ENCODE data around the gene SLC25A22. TPM values are rescaled to one million over a fixed set of nuclear protein-coding genes. Genes with fewer than 3 reads are reported as not detected.

The SLC25A22 gene
- total RNA-seq, result 26.3 TPM
- long read RNA-seq, transcript SLC25A22-228 (10 exons, 2,692 nt), result major isoform, 12 of 33 reads
- long read RNA-seq, transcript SLC25A22-201 (10 exons, 2,796 nt), result minor isoform, 6 of 33 reads
- long read RNA-seq, partial matches to known transcripts, result 5 of 33 reads
- long read RNA-seq, other reads (novel, unspliced or antisense), result 10 of 33 reads

- peak; percentile 95 for DNase-seq (ENCODE audit: low spot score)
Measured at GRCh38 chr11:798093-798713, at the start of gene SLC25A22. TSS of gene SLC25A22 (minus strand) at chr11:798281. CDS start at chr11:795006, 3,275 bp downstream.

DNA sequence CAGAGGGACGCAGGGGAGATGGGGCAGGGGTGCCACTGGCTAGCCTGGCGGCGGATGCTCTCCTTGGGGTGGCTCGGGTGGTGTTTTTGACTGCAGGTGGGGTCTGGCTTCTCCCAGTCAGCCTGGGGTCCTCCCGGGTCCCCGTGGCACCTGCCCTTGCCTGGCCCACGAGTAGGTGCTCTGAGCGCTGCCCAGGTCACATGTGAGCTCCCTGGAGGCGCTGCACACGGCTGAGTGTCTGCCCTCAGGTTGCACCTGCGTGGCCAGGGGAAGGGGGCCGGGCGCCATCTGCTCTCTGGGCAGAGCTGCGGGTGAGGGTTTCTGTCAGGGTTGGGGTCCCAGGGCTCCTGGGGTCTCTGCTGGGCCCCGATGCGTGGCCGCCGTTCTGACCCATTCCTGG lies 49.8 kb upstream of the SLC25A22 start:
- DNase-seq (ENCODE audit: low spot score), result no peak

- no peak for DNase-seq (ENCODE audit: low spot score)
Measured at GRCh38 chr11:846496-847098, 48.5 kb upstream of the SLC25A22 start.

GRCh38 chr11:845872-846495 lies 47.9 kb upstream of the SLC25A22 start:
- DNase-seq (ENCODE audit: low spot score), result no peak

DNA sequence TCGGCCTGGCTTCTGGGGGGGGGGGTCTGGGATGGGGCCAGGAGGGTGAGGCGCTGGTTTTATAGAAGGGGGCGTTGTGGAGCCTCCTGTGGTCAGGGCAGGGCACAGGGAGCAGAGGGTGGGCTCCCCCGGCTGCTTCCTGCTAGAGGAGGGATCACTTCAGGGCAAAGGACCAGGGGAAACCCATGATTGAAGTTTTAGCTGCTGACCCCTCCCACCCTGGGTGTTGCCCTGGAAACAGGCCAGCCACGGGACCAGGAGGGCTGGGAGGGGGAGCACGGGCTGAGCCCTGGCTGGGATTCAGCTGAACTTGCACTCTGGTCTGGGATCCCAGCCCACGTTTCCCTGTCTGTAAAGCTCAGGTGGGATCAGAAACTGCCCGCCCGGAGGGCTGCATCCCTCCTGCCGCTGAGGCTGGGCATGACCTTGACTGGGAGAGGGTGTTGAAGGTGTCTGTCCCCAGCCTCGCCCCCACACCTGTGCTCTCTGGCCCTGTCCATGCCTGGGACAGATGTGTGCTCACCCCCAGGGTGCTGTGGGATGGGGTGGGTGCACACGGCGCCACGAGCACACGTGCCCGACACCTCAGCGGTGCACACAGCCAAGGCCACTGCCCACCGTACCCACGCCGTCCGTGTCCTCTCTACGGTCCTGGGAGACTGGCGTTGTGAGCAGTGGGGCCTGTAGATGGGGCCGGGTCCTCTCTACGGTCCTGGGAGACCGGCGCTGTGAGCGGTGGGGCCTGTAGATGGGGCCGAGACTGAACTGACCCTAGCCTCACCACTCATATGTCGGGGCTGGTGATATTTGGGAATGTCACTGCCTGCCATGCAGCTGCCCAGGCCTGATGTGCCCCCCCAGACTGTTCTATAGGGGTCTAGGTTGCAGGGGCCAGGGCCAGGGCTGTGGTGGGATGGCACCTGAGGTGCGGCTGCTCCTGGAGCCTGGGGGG lies 46.9 kb upstream of the SLC25A22 start:
- DNase-seq (ENCODE audit: low spot score), result peak; percentile 96

GRCh38 chr11:843818-844692 lies 46.0 kb upstream of the SLC25A22 start:
- DNase-seq (ENCODE audit: low spot score), result peak; percentile 97

DNA sequence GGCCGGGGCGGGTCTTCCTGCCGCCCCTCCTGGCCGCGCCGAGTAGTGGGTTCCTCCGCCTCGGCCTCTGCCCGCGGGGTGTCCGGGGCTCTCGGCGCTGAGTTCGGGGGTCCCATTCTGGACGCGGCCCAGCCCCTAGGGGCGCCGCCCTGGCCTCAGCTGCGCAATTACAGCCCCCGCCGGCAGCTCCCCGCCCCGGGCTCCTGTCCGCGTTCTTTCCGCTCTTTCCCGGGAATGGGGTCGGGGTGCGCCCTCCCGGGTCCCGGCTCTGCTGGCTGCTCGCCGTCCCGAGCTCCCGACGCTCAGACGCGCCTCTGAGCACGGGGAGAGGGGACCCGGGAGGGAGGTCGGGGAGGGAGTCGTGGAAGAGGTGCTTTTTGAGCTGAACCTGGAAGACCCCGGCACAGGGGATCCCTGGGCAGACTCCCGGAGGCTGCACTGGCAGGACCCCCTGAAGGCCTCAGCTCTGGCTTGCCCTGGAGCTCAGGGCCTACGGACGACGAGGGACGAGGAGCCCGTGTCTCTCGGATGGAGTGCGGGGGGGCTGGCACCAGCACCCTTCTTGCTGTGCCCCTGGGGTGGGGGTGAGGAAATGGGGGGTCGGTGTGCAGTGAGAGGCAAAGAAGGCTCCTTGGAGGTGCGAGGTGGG lies 45.1 kb upstream of the SLC25A22 start:
- DNase-seq (ENCODE audit: low spot score), result no peak

- DNase-seq (ENCODE audit: low spot score), result peak; percentile 97
Measured at GRCh38 chr11:842370-843002, 44.4 kb upstream of the SLC25A22 start, which contains the start of the genes POLR2L and TSPAN4. TSS of gene POLR2L (minus strand) at chr11:842529. CDS start at chr11:842508, 21 bp downstream. TSS of gene TSPAN4 (plus strand) at chr11:842852. CDS start at chr11:850305, 7,453 bp downstream.

DNA sequence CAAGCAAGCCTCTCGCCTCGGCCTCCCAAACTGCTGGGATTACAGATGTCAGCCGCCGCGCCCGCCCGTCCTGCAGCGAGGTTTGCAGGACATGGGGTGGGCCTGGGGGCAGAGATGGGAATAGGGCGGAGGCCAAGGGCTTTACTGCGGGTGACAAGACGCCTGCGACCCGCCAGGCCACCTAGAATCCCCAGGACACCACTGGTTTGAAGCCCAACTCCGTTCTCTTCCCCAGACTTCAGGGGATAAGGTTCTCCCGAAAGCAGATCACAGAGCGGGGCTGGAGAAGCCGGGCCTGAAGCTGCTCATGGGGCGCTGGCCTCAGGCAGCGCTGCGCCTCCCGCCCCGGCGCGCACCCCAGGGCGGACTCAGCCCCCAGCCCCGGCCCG lies 43.9 kb upstream of the SLC25A22 start:
- DNase-seq (ENCODE audit: low spot score), result no peak

- no peak for DNase-seq (ENCODE audit: low spot score)
Measured at GRCh38 chr11:839875-840617, 42.0 kb upstream of the SLC25A22 start.

- DNase-seq (ENCODE audit: low spot score), result no peak
Measured at GRCh38 chr11:839280-839623, 41.2 kb upstream of the SLC25A22 start.

GRCh38 chr11:838441-839279 lies 40.6 kb upstream of the SLC25A22 start:
- no peak for DNase-seq (ENCODE audit: low spot score)

DNA sequence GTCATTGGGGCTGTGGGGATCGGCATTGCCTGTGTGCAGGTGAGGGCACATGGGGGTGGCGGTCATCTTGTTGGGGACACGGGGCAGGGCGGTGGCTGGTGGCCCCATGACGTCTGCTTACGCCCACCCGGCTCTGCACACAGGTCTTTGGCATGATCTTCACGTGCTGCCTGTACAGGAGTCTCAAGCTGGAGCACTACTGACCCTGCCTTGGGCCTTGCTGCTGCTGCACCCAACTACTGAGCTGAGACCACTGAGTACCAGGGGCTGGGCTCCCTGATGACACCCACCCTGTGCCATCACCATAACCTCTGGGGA lies 39.9 kb upstream of the SLC25A22 start:
- DNase-seq (ENCODE audit: low spot score), result no peak

GRCh38 chr11:837189-837989 lies 39.3 kb upstream of the SLC25A22 start:
- no peak for DNase-seq (ENCODE audit: low spot score)

GRCh38 chr11:836700-837099 lies 38.6 kb upstream of the SLC25A22 start:
- no peak for DNase-seq (ENCODE audit: low spot score)

DNA sequence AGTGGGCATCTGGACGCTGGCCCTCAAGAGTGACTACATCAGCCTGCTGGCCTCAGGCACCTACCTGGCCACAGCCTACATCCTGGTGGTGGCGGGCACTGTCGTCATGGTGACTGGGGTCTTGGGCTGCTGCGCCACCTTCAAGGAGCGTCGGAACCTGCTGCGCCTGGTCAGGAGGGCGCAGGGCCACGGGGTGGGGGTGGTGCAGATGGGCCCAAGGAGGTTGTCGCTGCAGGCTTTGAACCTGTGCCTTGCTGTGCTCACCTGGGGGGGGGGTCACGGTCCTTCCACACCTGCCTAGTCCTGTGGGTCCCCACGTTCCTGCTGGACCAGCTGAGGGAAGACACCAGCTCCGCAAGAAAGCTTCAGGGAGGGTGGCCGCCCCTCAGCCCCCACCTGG lies 38.2 kb upstream of the SLC25A22 start:
- DNase-seq (ENCODE audit: low spot score), result no peak
